H1 (cell line): ENCODE data around the gene VSTM4. TPM values are rescaled to one million over a fixed set of nuclear protein-coding genes. Genes with fewer than 3 reads are reported as not detected.

Experiments used
- CTCF ChIA-PET: fragments of 300-600 bp; sonication (Branson Sonifier 250); formaldehyde crosslinking; loops from one replicate; lab custom pipeline; 2021; ENCODE audit not compliant: partially characterized antibody; lab: Charles Lee
- POLR2A ChIA-PET: fragments of 300-600 bp; sonication (Branson Sonifier 250); formaldehyde crosslinking; loops from one replicate; lab custom pipeline; 2021; ENCODE audit warnings: inconsistent platforms; ENCODE audit not compliant: partially characterized antibody; lab: Charles Lee
- DNase-seq, 2 experiments: peaks; one replicate each; pipeline versions ENCODE4 v3.0.0 to v3.0.0-alpha.2; 2010 to 2022; ENCODE audit warnings: low spot score in 2 of 2, low read depth in 1 of 2, mixed read lengths in 1 of 2
- FAIRE-seq: peaks from 2 replicates; lab custom pipeline; 2011; peaks lifted over from hg19 to GRCh38; lab: Jason Lieb, UNC
- H2AFZ ChIP-seq: 2 replicates; pipeline ENCODE4 v1.8.1; 2012; ENCODE audit warnings: low read length, inconsistent platforms
- H2AK5ac ChIP-seq: 2 replicates; pipeline ENCODE4 v1.6.1; 2013; ENCODE audit warnings: low read depth, low read length
- H2BK120ac ChIP-seq: replicated peaks from 2 replicates; pipeline ENCODE3; 2013; ENCODE audit warnings: low read depth, low read length, inconsistent platforms
- H2BK12ac ChIP-seq: 2 replicates; pipeline ENCODE4 v1.6.1; 2013; ENCODE audit warnings: low read depth, low read length
- H2BK15ac ChIP-seq: 2 replicates; pipeline ENCODE4 v1.6.1; 2013; ENCODE audit warnings: low read length
- H2BK20ac ChIP-seq: 2 replicates; pipeline ENCODE4 v1.6.1; 2013; ENCODE audit warnings: low read length
- H2BK5ac ChIP-seq: 2 replicates; pipeline ENCODE4 v1.6.1; 2013; ENCODE audit warnings: low read depth, low read length
- H3K14ac ChIP-seq: 2 replicates; pipeline ENCODE4 v1.6.1; 2013; ENCODE audit warnings: inconsistent platforms; ENCODE audit not compliant: insufficient read length
- H3K18ac ChIP-seq: 2 replicates; pipeline ENCODE4 v1.6.1; 2013; ENCODE audit warnings: low read length; ENCODE audit errors: extremely low read depth
- H3K23ac ChIP-seq: 2 replicates; pipeline ENCODE4 v1.6.1; 2013; ENCODE audit warnings: inconsistent platforms; ENCODE audit not compliant: insufficient read length
- H3K23me2 ChIP-seq: 2 replicates; pipeline ENCODE4 v1.6.1; 2013; ENCODE audit warnings: low read depth, low read length
- H3K27ac ChIP-seq: 2 replicates; pipeline ENCODE4 v1.6.1; 2011; ENCODE audit warnings: low read depth, low read length, inconsistent platforms
- H3K27me3 ChIP-seq, 4 experiments: replicated peaks in 1 of 4; 1 replicate in 1 of 4; 2 replicates in 3 of 4; pipeline versions ENCODE4 v1.6.1 to v1.8.1; 2011 to 2013; ENCODE audit warnings: low read length in 3 of 4, mild to moderate bottlenecking in 3 of 4, inconsistent platforms in 2 of 4, mixed read lengths in 2 of 4, moderate library complexity in 1 of 4; ENCODE audit not compliant: control insufficient read depth in 3 of 4, insufficient read depth in 3 of 4; ENCODE audit errors: extremely low read depth in 1 of 4
- H3K36me3 ChIP-seq, 4 experiments: 2 replicates each; pipeline versions ENCODE4 v1.6.1 to v1.8.1; 2011 to 2013; ENCODE audit warnings: mild to moderate bottlenecking in 4 of 4, low read length in 3 of 4, moderate library complexity in 2 of 4, control low read depth in 1 of 4, inconsistent platforms in 1 of 4; ENCODE audit not compliant: insufficient read depth in 4 of 4, control insufficient read depth in 2 of 4
- H3K4ac ChIP-seq: replicated peaks from 2 replicates; pipeline ENCODE3; 2013; ENCODE audit warnings: low read length, low read depth, mixed read lengths, inconsistent platforms; ENCODE audit not compliant: insufficient read length
- H3K4me1 ChIP-seq, 4 experiments: replicated peaks in 1 of 4; 1 replicate in 1 of 4; 2 replicates in 3 of 4; pipeline versions ENCODE4 v1.6.1 to v1.8.1; 2011 to 2013; ENCODE audit warnings: low read length in 3 of 4, inconsistent platforms in 2 of 4, mixed read lengths in 1 of 4; ENCODE audit not compliant: insufficient read depth in 4 of 4, control insufficient read depth in 3 of 4
- H3K4me2 ChIP-seq, 2 experiments: 2 replicates each; pipeline versions ENCODE4 v1.6.1 to v1.8.1; 2011 to 2013; ENCODE audit warnings: low read depth in 2 of 2, low read length in 2 of 2, control low read depth in 1 of 2, inconsistent platforms in 1 of 2, mild to moderate bottlenecking in 1 of 2; ENCODE audit not compliant: insufficient read depth in 1 of 2
- H3K4me3 ChIP-seq, 4 experiments: fragments of 200-600, 300-600 bp in 1 of 4; sonication (generic), shearing (Covaris generic), sonication (Bioruptor Twin) in 1 of 4; 2 replicates each; pipeline versions ENCODE4 v1.5.1 to v1.8.1; 2011 to 2016; ENCODE audit warnings: low read length in 4 of 4, low read depth in 3 of 4, control low read depth in 2 of 4, inconsistent platforms in 2 of 4, mild to moderate bottlenecking in 2 of 4, mixed read lengths in 1 of 4, moderate library complexity in 1 of 4; ENCODE audit not compliant: insufficient read depth in 2 of 4; ENCODE audit errors: extremely low read depth in 1 of 4
- H3K56ac ChIP-seq: replicated peaks from 2 replicates; pipeline ENCODE3; 2013; ENCODE audit warnings: low read depth, mild to moderate bottlenecking, mixed read lengths, low read length, inconsistent platforms; ENCODE audit not compliant: insufficient read length
- H3K79me1 ChIP-seq: 2 replicates; pipeline ENCODE4 v1.6.1; 2013; ENCODE audit warnings: low read depth, low read length, control low read depth
- H3K79me2 ChIP-seq, 2 experiments: 2 replicates each; pipeline versions ENCODE4 v1.6.1 to v1.8.1; 2012 to 2013; ENCODE audit warnings: low read length in 2 of 2, mild to moderate bottlenecking in 2 of 2, inconsistent platforms in 1 of 2; ENCODE audit not compliant: insufficient read depth in 2 of 2, control insufficient read depth in 1 of 2
- H3K9ac ChIP-seq, 4 experiments: replicated peaks in 1 of 4; 1 replicate in 1 of 4; 2 replicates in 3 of 4; pipeline versions ENCODE4 v1.6.1 to v1.8.1; 2011 to 2013; ENCODE audit warnings: low read depth in 3 of 4, low read length in 3 of 4, control low read depth in 2 of 4, mild to moderate bottlenecking in 2 of 4, moderate library complexity in 2 of 4, inconsistent platforms in 1 of 4; ENCODE audit errors: extremely low read depth in 1 of 4
- H3K9me3 ChIP-seq, 2 experiments: 2 replicates each; pipeline versions ENCODE4 v1.6.1 to v1.8.1; 2012 to 2013; ENCODE audit warnings: mild to moderate bottlenecking in 2 of 2, moderate library complexity in 2 of 2, control low read depth in 1 of 2, inconsistent platforms in 1 of 2, low read depth in 1 of 2, low read length in 1 of 2, mixed read lengths in 1 of 2; ENCODE audit not compliant: insufficient read depth in 2 of 2
- H4K20me1 ChIP-seq, 2 experiments: replicated peaks in 1 of 2; 2 replicates each; pipeline versions ENCODE3 to v1.8.1; 2011 to 2013; ENCODE audit warnings: inconsistent platforms in 2 of 2, low read length in 2 of 2, mild to moderate bottlenecking in 1 of 2; ENCODE audit not compliant: insufficient read depth in 2 of 2, control insufficient read depth in 1 of 2
- H4K5ac ChIP-seq: 2 replicates; pipeline ENCODE4 v1.6.1; 2013; ENCODE audit warnings: low read length, low read depth, mixed read lengths, inconsistent platforms; ENCODE audit not compliant: insufficient read length
- H4K8ac ChIP-seq: 2 replicates; pipeline ENCODE4 v1.8.0; 2013; ENCODE audit warnings: mild to moderate bottlenecking, moderate library complexity, low read length, inconsistent platforms; ENCODE audit not compliant: insufficient read depth; ENCODE audit errors: extremely low read depth
- H4K91ac ChIP-seq: replicated peaks from 2 replicates; pipeline ENCODE3; 2013; ENCODE audit warnings: low read length, mixed read lengths, inconsistent platforms; ENCODE audit not compliant: insufficient read length
- BCL11A ChIP-seq, 2 experiments: IDR thresholded peaks; one replicate each; pipeline ENCODE4 v1.6.1; 2011; ENCODE audit warnings: low read depth in 2 of 2, low read length in 2 of 2, mild to moderate bottlenecking in 2 of 2
- POLR2AphosphoS5 ChIP-seq: IDR thresholded peaks from 2 replicates; pipeline ENCODE4 v1.6.1; 2011; ENCODE audit warnings: low read depth, low read length
- POU5F1 ChIP-seq: IDR thresholded peaks from 2 replicates; pipeline ENCODE4 v1.6.1; 2011; ENCODE audit warnings: low read depth, mild to moderate bottlenecking, low read length, moderate library complexity
- SP4 ChIP-seq: IDR thresholded peaks from 2 replicates; pipeline ENCODE4 v1.6.1; 2012; ENCODE audit warnings: low read length, inconsistent platforms
- WGBS, 2 experiments: shearing (Covaris generic) in 1 of 2; methylation state at CpG; one replicate each; pipeline versions ENCODE4 v1.1.6 to v1.1.7; 2013 to 2015; ENCODE audit warnings: low lambda C conversion rate in 2 of 2, mixed read lengths in 2 of 2, inconsistent platforms in 1 of 2, low coverage in 1 of 2, missing lambda C conversion rate in 1 of 2; ENCODE audit not compliant: insufficient replicate concordance in 2 of 2, insufficient coverage in 1 of 2, insufficient read length in 1 of 2; ENCODE audit errors: extremely low coverage in 1 of 2, missing lambda C conversion rate in 1 of 2; 5-methylcytosine and 5-hydroxymethylcytosine counted together
- polyA plus RNA-seq, 7 experiments: library from polyadenylated mRNA; depleted of rRNA in 3 of 7; stranded (reverse) in 5 of 7; unstranded in 2 of 7; fragments of >200 nt in 5 of 7; fragments of 200-250 nt in 2 of 7; gene quantifications; 1 replicate in 5 of 7; 2 replicates in 1 of 7; 4 replicates in 1 of 7; pipeline versions ENCODE4 v1.2.1 to v1.2.3, GENCODE V29; 2011 to 2013; ENCODE audit warnings: missing spikeins in 2 of 7, mixed read lengths in 2 of 7
- total RNA-seq: library from RNA; stranded (reverse); fragmentation: NEBNext Ultra II Directional; extraction: Animal tissue kit (Norgen Biotek cat#: 25700); gene quantifications from 2 replicates; pipeline ENCODE4 v1.2.1, GENCODE V29; 2021

VSTM4 gene
- total and polyA plus RNA-seq, 2 of the 8 experiments (the other 6 are each of a cell fraction or from before 2014, with no cell fraction given): 0.48 to 0.73 TPM

DNA sequence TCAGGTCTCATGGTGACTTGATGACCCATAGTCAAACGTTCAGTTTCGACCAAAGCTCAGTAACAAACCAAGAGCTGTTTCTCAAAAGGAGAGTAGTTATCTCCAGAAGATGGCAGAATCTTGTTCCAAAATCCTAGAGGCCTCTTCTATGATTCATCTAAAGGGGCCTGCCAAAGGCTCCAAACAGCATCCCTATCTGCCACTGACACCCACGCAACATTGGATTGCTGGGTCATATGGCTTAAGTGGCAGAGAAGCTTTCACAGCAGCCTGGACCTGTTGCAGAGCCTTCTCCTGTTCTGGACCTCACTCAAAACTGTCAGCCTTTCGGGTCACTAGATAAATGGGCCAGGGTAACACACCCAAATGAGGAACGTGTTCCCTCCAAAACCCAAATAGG is 121.7 kb downstream of the VSTM4 start:
- Histone ChIP-seq H3K79me2 (no peaks in the 10 kb centered on the region), H4K20me1 (no peaks in the 10 kb centered on the region), H3K4me1 (no peaks in the 10 kb centered on the region), H2BK12ac (no peak overlapping the region), H3K14ac (no peak overlapping the region), H3K23me2 (no peaks in the 10 kb centered on the region), H3K56ac (no peak overlapping the region), H4K8ac (no peak overlapping the region), H2BK15ac (no peak overlapping the region), H3K9ac (no peak overlapping the region), H2AK5ac (no peak overlapping the region), H3K27ac (no peak overlapping the region), H3K4me2 (no peak overlapping the region), H2BK120ac (no peak overlapping the region), H4K91ac (no peak overlapping the region), H4K5ac (no peak overlapping the region), H3K4ac (no peak overlapping the region), H2BK20ac (no peak overlapping the region), H3K27me3 (no peaks in the 10 kb centered on the region), H3K79me1 (no peaks in the 10 kb centered on the region), H2AFZ (no peak overlapping the region), H3K23ac (no peak overlapping the region), H3K18ac (no peak overlapping the region), H2BK5ac (no peak overlapping the region), H3K36me3 (no peaks in the 10 kb centered on the region), H3K9me3 (no peaks in the 10 kb centered on the region), H3K4me3 (no peak overlapping the region)
- ChIA-PET POLR2A (no interaction called here), CTCF (interaction anchor here (1.2 to 1.6 kb wide), 2 partner anchors 12 to 13 kb away, joined by 4 to 7 read pairs; no protein-coding TSS in a partner anchor)
- no peak for FAIRE-seq
- 96% methylated on average over 5 of the region's 5 CpGs; no CpG with 5 or more reads in 1 of the 2 experiments for WGBS, 2 experiments
- no peak for TF ChIP-seq BCL11A (IDR thresholded peaks at IDR 0.05; ENCODE audit: low read depth in 2 of 2, low read length in 2 of 2)
- no peak for TF ChIP-seq POLR2AphosphoS5
- no peak for TF ChIP-seq SP4
- no peak for TF ChIP-seq POU5F1
- DNase-seq: no peak
